Stromal cell of bone marrow (primary cell): ENCODE results near the gene C1orf21.
A peak's percentile ranks its signal among the peaks of the same experiment; 100 is the strongest.

Experiments used
- DNase-seq: peaks from one replicate; pipeline ENCODE4 v3.0.0-alpha.2; 2012; ENCODE audit warnings: low read depth

The C1orf21 gene

GRCh38 chr1:184513966-184514365, 127.1 kb downstream of the C1orf21 start:
- peak; percentile 44 for DNase-seq

- DNase-seq = no peak
Measured at GRCh38 chr1:184514447-184514846, 127.6 kb downstream of the C1orf21 start.

- no peak for DNase-seq
Measured at GRCh38 chr1:184517130-184517529, 130.3 kb downstream of the C1orf21 start.

- no peak for DNase-seq
Measured at GRCh38 chr1:184518736-184519357, 132.0 kb downstream of the C1orf21 start.

GRCh38 chr1:184520336-184520735, 133.5 kb downstream of the C1orf21 start:
- DNase-seq = no peak

- DNase-seq = no peak
Measured at GRCh38 chr1:184524248-184524647, 137.4 kb downstream of the C1orf21 start.

GRCh38 chr1:184527402-184527801, 140.6 kb downstream of the C1orf21 start:
- no peak for DNase-seq

- DNase-seq = no peak
Measured at GRCh38 chr1:184530226-184530625, 143.4 kb downstream of the C1orf21 start.

- no peak for DNase-seq
Measured at GRCh38 chr1:184531296-184531695, 144.5 kb downstream of the C1orf21 start.

GRCh38 chr1:184532199-184532598, 145.4 kb downstream of the C1orf21 start:
- DNase-seq = no peak

GRCh38 chr1:184533049-184533448, 146.2 kb downstream of the C1orf21 start:
- no peak for DNase-seq

GRCh38 chr1:184533915-184534314, 147.1 kb downstream of the C1orf21 start:
- no peak for DNase-seq

GRCh38 chr1:184534690-184535089, 147.9 kb downstream of the C1orf21 start:
- no peak for DNase-seq

- DNase-seq = peak; percentile 58
Measured at GRCh38 chr1:184535191-184535970, 148.6 kb downstream of the C1orf21 start.

- DNase-seq = no peak
Measured at GRCh38 chr1:184536246-184536985, 149.6 kb downstream of the C1orf21 start.

- DNase-seq = no peak
Measured at GRCh38 chr1:184539580-184539979, 152.8 kb downstream of the C1orf21 start.

- no peak for DNase-seq
Measured at GRCh38 chr1:184541537-184542152, 154.8 kb downstream of the C1orf21 start.

GRCh38 chr1:184542291-184542690, 155.5 kb downstream of the C1orf21 start:
- no peak for DNase-seq

GRCh38 chr1:184545601-184546000, 158.8 kb downstream of the C1orf21 start:
- DNase-seq = peak; percentile 51

GRCh38 chr1:184552446-184552845, 165.6 kb downstream of the C1orf21 start:
- DNase-seq = no peak

- DNase-seq = no peak
Measured at GRCh38 chr1:184553845-184554244, 167.0 kb downstream of the C1orf21 start.
